ENCODE results near the gene TMEM151B. TPM values are rescaled to one million over a fixed set of nuclear protein-coding genes. Genes with fewer than 3 reads are reported as not detected.

Gene TMEM151B
- total RNA-seq = 1 to 10 TPM in 2 of 4 donors, under 1 TPM in 2; 0.14 to 3.8 (median 1.7) TPM

DNA sequence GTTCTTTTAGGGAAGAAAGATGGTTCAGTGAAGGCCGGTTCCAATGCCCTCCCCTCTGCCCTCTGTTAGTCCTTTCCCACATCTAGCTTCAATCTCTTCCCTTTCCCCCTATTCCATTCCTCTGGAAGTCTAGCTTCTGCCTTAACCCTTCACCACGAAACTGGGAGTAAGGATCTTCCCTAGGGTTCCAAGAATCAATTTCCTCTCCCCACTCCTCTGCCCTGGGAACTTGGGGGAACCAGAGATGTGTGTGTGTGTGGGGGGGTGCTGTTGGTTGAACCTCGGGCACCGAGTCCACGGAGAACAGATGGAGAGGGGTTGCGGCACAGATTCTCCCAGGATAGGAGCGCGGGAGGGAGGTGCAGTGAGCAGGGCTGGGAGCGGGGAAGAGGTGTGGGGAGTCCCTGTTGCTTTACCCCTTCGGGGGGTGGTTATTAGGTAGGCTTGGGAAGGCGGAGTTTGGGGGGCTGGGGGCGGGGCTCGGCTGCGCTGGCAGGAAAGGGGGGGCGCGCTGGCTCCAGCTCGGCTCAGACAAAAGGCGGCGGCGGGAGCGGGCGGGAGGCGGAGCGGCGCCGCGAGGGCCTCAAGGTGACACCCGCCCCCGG lies at the start of gene TMEM151B:
Gene TMEM151B (plus strand): TSS at position 530 of the 605 bp plus-strand sequence. CDS start 293 bp downstream, outside the sequence.
- peak within 1 kb of the TSS in 3 of 4 donors; percentile 26 to 50 (median 38) for H3K4me3 ChIP-seq
- H3K27ac ChIP-seq = no peak within 1 kb of the TSS
- TF ChIP-seq POLR2A (IDR thresholded peaks at IDR 0.05) (no peak), EP300 (IDR thresholded peaks at IDR 0.05; ENCODE audit: low read depth) (no peak), POLR2AphosphoS5 (IDR thresholded peaks at IDR 0.05) (no peak), CTCF (IDR thresholded peaks at IDR 0.05) (no peak)
- no peak for DNase-seq
- 27 to 39% methylated on average over 6 to 14 of the region's 29 CpGs for WGBS, 2 donors (ENCODE audit: low coverage in 1 of 2)
- in situ Hi-C loops (cut with MboI; ENCODE audit: low pct_ligation_motif_present in 1 of 4, low pct_unique_long_range_greater_than_20kb in 1 of 4, low sequenced_read_pairs in 3 of 4) = loop anchor here in 1 of 4 donors (10.0 kb wide), 1 partner anchor 65 kb away; no protein-coding TSS in a partner anchor
- no peaks in the 10 kb centered on the region for H3K9me3 ChIP-seq
- H3K27me3 ChIP-seq = peaks cover 67% of the 10 kb centered on the region
- intact Hi-C loops (cut with DNase I; ENCODE audit: low total_unique reads) = loop anchor here (10.0 kb wide), 1 partner anchor 65 kb away; no protein-coding TSS in a partner anchor
- H3K4me1 ChIP-seq = peaks cover 0 to 12% (median 6%) of the 10 kb centered on the region in 4 donors
- H3K36me3 ChIP-seq = no peaks in the 10 kb centered on the region

DNA sequence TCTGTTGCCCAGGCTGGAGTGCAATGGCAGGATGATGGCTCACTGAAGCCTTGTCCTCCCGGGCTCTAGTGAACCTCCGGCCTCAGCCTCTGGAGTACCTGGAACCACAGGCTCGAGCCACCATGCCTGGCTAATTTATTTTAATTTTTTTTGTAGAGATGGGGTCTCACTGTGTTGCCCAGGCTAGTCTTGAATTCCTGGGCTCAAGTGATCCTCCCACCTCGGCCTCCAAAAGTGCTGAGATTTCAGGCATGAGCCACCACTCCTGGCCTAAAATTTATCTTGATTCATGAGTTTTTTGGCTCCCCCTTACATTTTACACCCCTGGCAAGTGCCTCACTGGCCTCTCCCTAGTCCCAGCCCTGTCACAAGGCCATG lies 49.3 kb upstream of the TMEM151B start:
- in situ Hi-C loops (cut with MboI; ENCODE audit: low pct_ligation_motif_present in 1 of 4, low pct_unique_long_range_greater_than_20kb in 1 of 4, low sequenced_read_pairs in 3 of 4) (no loop called here), intact Hi-C loops (cut with DNase I; ENCODE audit: low total_unique reads) (loop anchor here (2.0 kb wide), 1 partner anchor 14 kb away; no protein-coding TSS in a partner anchor)
- WGBS, 2 donors (ENCODE audit: low coverage in 1 of 2) = 90 to 100% methylated on average over 3 to 4 of the region's 4 CpGs
- no peaks in the 10 kb centered on the region for H3K9me3 ChIP-seq
- no peak for TF ChIP-seq EP300 (IDR thresholded peaks at IDR 0.05; ENCODE audit: low read depth)
- TF ChIP-seq POLR2A (IDR thresholded peaks at IDR 0.05) = no peak
- no peak for TF ChIP-seq CTCF (IDR thresholded peaks at IDR 0.05)
- no peaks in the 10 kb centered on the region for H3K36me3 ChIP-seq
- peaks cover 4% of the 10 kb centered on the region for H3K27me3 ChIP-seq
- DNase-seq = no peak
- H3K4me1 ChIP-seq = peaks cover 38 to 91% (median 71%) of the 10 kb centered on the region in 4 donors
- no peak overlapping the region for H3K4me3 ChIP-seq
- H3K27ac ChIP-seq = peak overlapping the region; percentile 85 to 94 (median 86)

GRCh38 chr6:44221291-44221960 lies 48.8 kb upstream of the TMEM151B start:
- Histone ChIP-seq H3K4me1 (peaks cover 43 to 92% (median 74%) of the 10 kb centered on the region in 4 donors), H3K9me3 (no peaks in the 10 kb centered on the region), H3K4me3 (peak overlapping the region in 1 of 4 donors; percentile 79), H3K27ac (peak overlapping the region; percentile 85 to 94 (median 86)), H3K27me3 (peaks cover 4% of the 10 kb centered on the region), H3K36me3 (no peaks in the 10 kb centered on the region)
- 7% methylated on average over 4 of the region's 4 CpGs; no CpG with 5 or more reads in 1 of the 2 donors for WGBS, 2 donors (ENCODE audit: low coverage in 1 of 2)
- TF ChIP-seq POLR2A (IDR thresholded peaks at IDR 0.05) (no peak), POLR2AphosphoS5 (IDR thresholded peaks at IDR 0.05) (peak; percentile 45 to 83 (median 54)), EP300 (IDR thresholded peaks at IDR 0.05; ENCODE audit: low read depth) (no peak), CTCF (IDR thresholded peaks at IDR 0.05) (peak; percentile 76 to 92 (median 84))
- intact Hi-C loops (cut with DNase I; ENCODE audit: low total_unique reads) = loop anchor here (2.0 kb wide), 1 partner anchor 13 kb away; no protein-coding TSS in a partner anchor
- in situ Hi-C loops (cut with MboI; ENCODE audit: low pct_ligation_motif_present in 1 of 4, low pct_unique_long_range_greater_than_20kb in 1 of 4, low sequenced_read_pairs in 3 of 4) = no loop called here
- peak; percentile 96 for DNase-seq

DNA sequence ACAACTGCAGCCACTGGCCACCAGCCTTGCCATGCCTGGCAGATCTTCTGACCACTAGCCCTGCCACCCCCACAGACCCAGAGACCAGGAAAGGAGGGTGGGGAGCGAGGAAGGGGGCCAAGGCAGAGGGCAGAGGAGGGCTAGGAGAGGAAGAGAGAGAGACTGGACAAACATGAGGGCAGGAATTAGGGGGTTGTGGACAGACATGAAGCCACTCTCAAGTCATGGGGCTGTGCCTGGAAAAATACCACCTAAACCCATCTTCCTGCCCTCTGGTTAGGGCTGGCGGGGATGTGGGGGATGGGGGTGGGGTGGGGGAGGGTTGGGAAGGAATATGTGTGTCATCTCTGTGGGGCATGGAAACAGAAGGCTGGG lies 48.3 kb upstream of the TMEM151B start:
- intact Hi-C loops (cut with DNase I; ENCODE audit: low total_unique reads) (loop anchor here (2.0 kb wide), 1 partner anchor 13 kb away; no protein-coding TSS in a partner anchor), in situ Hi-C loops (cut with MboI; ENCODE audit: low pct_ligation_motif_present in 1 of 4, low pct_unique_long_range_greater_than_20kb in 1 of 4, low sequenced_read_pairs in 3 of 4) (no loop called here)
- TF ChIP-seq POLR2AphosphoS5 (IDR thresholded peaks at IDR 0.05) (no peak), EP300 (IDR thresholded peaks at IDR 0.05; ENCODE audit: low read depth) (no peak), CTCF (IDR thresholded peaks at IDR 0.05) (no peak), POLR2A (IDR thresholded peaks at IDR 0.05) (no peak)
- peaks cover 4% of the 10 kb centered on the region for H3K27me3 ChIP-seq
- peak overlapping the region; percentile 85 to 94 (median 86) for H3K27ac ChIP-seq
- peaks cover 43 to 93% (median 73%) of the 10 kb centered on the region in 4 donors for H3K4me1 ChIP-seq
- no peaks in the 10 kb centered on the region for H3K36me3 ChIP-seq
- 35% methylated on average over 2 of the region's 2 CpGs; no CpG with 5 or more reads in 1 of the 2 donors for WGBS, 2 donors (ENCODE audit: low coverage in 1 of 2)
- H3K4me3 ChIP-seq = peak overlapping the region in 1 of 4 donors; percentile 79
- no peak for DNase-seq
- no peaks in the 10 kb centered on the region for H3K9me3 ChIP-seq

All from transverse colon (tissue), 4 donors.